GM18505 (cell line): Measurements from ENCODE around the gene IYD.

Experiments
- ATAC-seq: cut with Tn5 transposase; IDR thresholded peaks from one replicate; pipeline ENCODE4 v1.9.1; 2021; ENCODE audit not compliant: unreplicated experiment
- POLR2A ChIP-seq: IDR thresholded peaks from 4 replicates; pipeline ENCODE4 v1.6.1; 2011; ENCODE audit warnings: borderline replicate concordance; ENCODE audit not compliant: insufficient read depth, insufficient read length; ENCODE audit errors: extremely low read depth

Gene IYD

GRCh38 chr6:150394053-150394898 lies 25.5 kb downstream of the IYD start:
- no peak for ATAC-seq
- TF ChIP-seq POLR2A: no peak

GRCh38 chr6:150394899-150395295 lies 26.1 kb downstream of the IYD start:
- TF ChIP-seq POLR2A: no peak
- ATAC-seq: no peak

GRCh38 chr6:150395388-150396009 lies 26.7 kb downstream of the IYD start:
- no peak for ATAC-seq
- no peak for TF ChIP-seq POLR2A

- no peak for ATAC-seq
- no peak for TF ChIP-seq POLR2A
Measured at GRCh38 chr6:150403458-150404246, 34.8 kb downstream of the IYD start.

GRCh38 chr6:150406948-150407347 lies 38.1 kb downstream of the IYD start:
- no peak for TF ChIP-seq POLR2A
- ATAC-seq: no peak

- no peak for TF ChIP-seq POLR2A
Measured at GRCh38 chr6:150408842-150409241, 40.0 kb downstream of the IYD start.

GRCh38 chr6:150409576-150410066 lies 40.8 kb downstream of the IYD start:
- no peak for ATAC-seq
- TF ChIP-seq POLR2A: no peak

More at GRCh38 chr6:150408842-150409241, 40.0 kb downstream of the IYD start:
- no peak for ATAC-seq

GRCh38 chr6:150410399-150410798 lies 41.6 kb downstream of the IYD start:
- no peak for TF ChIP-seq POLR2A
- ATAC-seq: no peak

- no peak for TF ChIP-seq POLR2A
- ATAC-seq: no peak
Measured at GRCh38 chr6:150410906-150411305, 42.1 kb downstream of the IYD start.

- no peak for TF ChIP-seq POLR2A
- ATAC-seq: no peak
Measured at GRCh38 chr6:150412221-150412620, 43.4 kb downstream of the IYD start.

- no peak for ATAC-seq
- TF ChIP-seq POLR2A: no peak
Measured at GRCh38 chr6:150413198-150413597, 44.4 kb downstream of the IYD start.

GRCh38 chr6:150413781-150414281 lies 45.0 kb downstream of the IYD start:
- TF ChIP-seq POLR2A: no peak
- ATAC-seq: no peak

- no peak for TF ChIP-seq POLR2A
- ATAC-seq: no peak
Measured at GRCh38 chr6:150416128-150416527, 47.3 kb downstream of the IYD start.

GRCh38 chr6:150417250-150417649 lies 48.4 kb downstream of the IYD start:
- ATAC-seq: no peak
- no peak for TF ChIP-seq POLR2A
